Liver (tissue), 3 donors: ENCODE results near the gene GRAMD4.

Experiments
- ATF3 ChIP-seq: IDR thresholded peaks from 2 replicates; pipeline ENCODE4 v1.6.1; 2016; ENCODE audit warnings: antibody characterized with exemption
- CTCF ChIP-seq: fragments of 150-350 bp; IDR thresholded peaks from 2 replicates; pipeline ENCODE4 v1.5.1; 2017; ENCODE audit warnings: improper control_type of control experiment, low read depth, low read length; ENCODE audit not compliant: missing input control
- FOXA2 ChIP-seq: IDR thresholded peaks from 2 replicates; pipeline ENCODE4 v1.6.1; 2016; ENCODE audit warnings: antibody characterized with exemption
- GABPA ChIP-seq, 2 donors: IDR thresholded peaks in 1 of 2; conservative IDR thresholded peaks in 1 of 2; 2 replicates each; pipeline ENCODE4 v1.6.1; 2016; ENCODE audit warnings: antibody characterized with exemption in 2 of 2, mild to moderate bottlenecking in 1 of 2, moderate library complexity in 1 of 2
- HNF4G ChIP-seq: IDR thresholded peaks from 2 replicates; pipeline ENCODE4 v1.6.1; 2016; ENCODE audit warnings: antibody characterized with exemption
- MAX ChIP-seq: IDR thresholded peaks from 2 replicates; pipeline ENCODE4 v1.6.1; 2016; ENCODE audit warnings: antibody characterized with exemption
- RAD21 ChIP-seq, 2 donors: IDR thresholded peaks; 2 replicates each; pipeline ENCODE4 v1.6.1; 2016; ENCODE audit warnings: antibody characterized with exemption in 2 of 2, mild to moderate bottlenecking in 2 of 2
- REST ChIP-seq: IDR thresholded peaks from 2 replicates; pipeline ENCODE4 v1.6.1; 2016; ENCODE audit warnings: antibody characterized with exemption, mild to moderate bottlenecking
- TAF1 ChIP-seq: conservative IDR thresholded peaks from 2 replicates; pipeline ENCODE4 v1.6.1; 2016; ENCODE audit warnings: antibody characterized with exemption, mild to moderate bottlenecking
- TF ChIP-seq, protein P1 (sequence below): IDR thresholded peaks from 2 replicates; pipeline ENCODE4 v1.6.1; 2016; ENCODE audit warnings: antibody characterized with exemption
- donor health status: healthy.
- donor health status: healthy.

GRCh38 chr22:46598224-46598623 is 22.0 kb upstream of the GRAMD4 start:
- TF ChIP-seq ATF3 (no peak), CTCF (no peak), HNF4G (no peak), MAX (no peak), GABPA (IDR thresholded peaks at IDR 0.05 in 1 of 2, conservative IDR thresholded peaks at IDR 0.05 in 1 of 2) (no peak), REST (no peak), RAD21 (IDR thresholded peaks at IDR 0.05) (no peak), FOXA2 (no peak), TAF1 (no peak)
- TF ChIP-seq, protein P1, sequence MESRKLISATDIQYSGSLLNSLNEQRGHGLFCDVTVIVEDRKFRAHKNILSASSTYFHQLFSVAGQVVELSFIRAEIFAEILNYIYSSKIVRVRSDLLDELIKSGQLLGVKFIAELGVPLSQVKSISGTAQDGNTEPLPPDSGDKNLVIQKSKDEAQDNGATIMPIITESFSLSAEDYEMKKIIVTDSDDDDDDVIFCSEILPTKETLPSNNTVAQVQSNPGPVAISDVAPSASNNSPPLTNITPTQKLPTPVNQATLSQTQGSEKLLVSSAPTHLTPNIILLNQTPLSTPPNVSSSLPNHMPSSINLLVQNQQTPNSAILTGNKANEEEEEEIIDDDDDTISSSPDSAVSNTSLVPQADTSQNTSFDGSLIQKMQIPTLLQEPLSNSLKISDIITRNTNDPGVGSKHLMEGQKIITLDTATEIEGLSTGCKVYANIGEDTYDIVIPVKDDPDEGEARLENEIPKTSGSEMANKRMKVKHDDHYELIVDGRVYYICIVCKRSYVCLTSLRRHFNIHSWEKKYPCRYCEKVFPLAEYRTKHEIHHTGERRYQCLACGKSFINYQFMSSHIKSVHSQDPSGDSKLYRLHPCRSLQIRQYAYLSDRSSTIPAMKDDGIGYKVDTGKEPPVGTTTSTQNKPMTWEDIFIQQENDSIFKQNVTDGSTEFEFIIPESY = no peak
